Pons (tissue), 1 donor: Measurements from ENCODE around the gene PAGE4.

Experiments used
- DNase-seq: peaks from one replicate; pipeline ENCODE4 v3.0.0-alpha.2; 2016; ENCODE audit warnings: low spot score

Gene PAGE4, protein sequence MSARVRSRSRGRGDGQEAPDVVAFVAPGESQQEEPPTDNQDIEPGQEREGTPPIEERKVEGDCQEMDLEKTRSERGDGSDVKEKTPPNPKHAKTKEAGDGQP

DNA sequence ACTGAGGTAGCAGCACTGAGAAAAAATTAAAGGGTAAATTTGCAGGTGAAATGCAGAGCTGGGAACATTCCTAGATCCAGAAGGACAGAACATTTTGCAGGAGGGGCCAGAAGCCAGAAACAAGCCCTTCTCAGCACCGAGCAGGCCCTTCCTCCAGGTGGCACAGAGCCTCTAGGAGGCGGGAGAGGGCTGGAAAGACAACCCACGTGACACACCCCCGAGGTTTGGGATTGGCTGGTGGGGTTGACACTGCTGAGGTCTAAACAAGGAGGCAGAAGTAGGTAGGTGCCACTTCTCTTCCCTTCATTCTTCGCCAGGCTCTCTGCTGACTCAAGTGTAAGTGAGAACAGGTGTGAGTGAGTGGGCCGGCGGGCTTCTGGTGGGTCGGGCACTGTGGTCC lies at the start of gene PAGE4:
PAGE4 (plus strand) TSS at position 288 of the 400 bp plus-strand sequence. CDS start 1,126 bp downstream, outside the sequence.
- DNase-seq, result no peak

DNA sequence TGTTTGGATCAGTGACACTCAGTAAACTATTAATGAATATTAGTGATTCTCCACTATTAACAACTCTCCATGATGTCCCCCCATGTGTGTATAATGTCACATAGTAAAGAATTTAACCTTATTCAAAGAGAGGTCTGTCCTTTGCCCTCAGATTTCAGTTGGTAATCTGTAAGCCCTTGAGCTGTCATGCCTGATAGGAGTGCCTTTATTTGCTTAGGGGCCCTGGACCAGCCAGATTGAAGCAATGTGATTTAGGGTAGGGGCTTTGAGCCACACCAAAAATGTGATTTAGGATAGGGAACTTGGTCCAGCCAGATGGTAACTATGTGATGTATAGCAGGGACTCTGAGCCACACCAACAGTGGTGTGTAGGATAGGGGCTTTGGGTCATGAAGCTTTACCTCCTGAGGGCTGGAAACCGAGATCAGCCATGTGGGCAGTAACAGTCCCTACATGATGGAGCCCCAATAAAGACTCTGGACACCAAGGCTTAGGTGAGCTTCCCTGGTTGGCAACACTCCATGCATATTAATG lies 44.3 kb upstream of the PAGE4 start:
- DNase-seq, result no peak

DNA sequence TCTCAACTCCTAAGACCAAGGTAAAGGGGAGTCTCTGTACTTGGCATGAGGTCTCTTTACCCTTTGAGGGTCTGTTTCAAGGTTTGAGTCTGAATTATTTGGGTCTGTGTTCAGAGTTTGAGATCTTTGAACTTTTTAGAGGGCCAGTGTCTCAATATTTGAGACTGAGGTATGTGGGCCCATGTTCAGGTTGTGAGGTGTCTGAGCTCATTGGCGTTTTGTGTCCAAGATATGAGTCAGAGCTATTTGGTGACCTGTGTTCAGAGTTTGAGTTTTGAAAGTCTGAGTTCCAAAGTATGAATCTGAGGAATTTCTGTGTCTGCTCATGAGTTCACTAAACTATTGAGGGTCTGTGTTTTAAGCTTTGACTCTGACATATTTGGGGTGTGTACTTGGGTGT lies 36.7 kb upstream of the PAGE4 start:
- DNase-seq, result no peak

DNA sequence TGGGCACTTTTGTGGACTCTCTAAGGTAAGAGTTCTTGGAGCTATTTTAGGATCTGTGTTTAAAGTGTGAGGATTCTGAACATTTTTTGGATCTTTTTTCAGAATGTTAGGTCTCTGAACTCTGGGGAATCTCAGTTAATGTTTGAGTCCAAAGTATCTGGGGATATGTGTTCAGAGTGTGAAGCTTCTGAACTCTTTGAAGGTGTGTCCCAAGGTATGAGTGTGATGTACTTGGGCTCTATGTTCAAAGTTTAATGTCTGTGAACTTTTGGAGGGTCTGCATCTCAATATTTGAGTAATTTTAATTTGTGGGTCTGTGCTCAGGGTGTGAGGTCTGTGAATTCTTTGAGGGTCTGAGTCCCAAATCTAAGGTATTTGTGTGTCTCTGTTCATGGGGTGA lies 35.4 kb upstream of the PAGE4 start:
- DNase-seq, result no peak

DNA sequence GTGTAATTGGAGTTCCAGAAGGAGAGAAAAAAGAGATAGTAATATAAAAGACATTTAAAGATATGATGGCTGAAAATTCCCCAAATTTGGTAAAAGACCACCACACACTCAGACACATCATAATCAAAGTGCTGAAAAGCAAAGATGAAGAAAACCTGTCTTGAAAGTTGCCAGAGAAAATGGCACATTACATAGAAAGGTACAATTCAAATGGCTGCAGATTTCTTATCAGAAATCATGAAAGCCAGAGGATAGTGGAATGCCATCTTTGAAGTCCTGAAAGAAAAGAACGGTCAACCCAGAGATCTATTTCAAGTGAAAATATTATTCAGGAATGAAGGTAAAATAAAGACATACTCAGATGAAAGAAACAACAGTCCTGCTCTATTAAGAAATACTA lies 29.3 kb upstream of the PAGE4 start:
- DNase-seq, result no peak

DNA sequence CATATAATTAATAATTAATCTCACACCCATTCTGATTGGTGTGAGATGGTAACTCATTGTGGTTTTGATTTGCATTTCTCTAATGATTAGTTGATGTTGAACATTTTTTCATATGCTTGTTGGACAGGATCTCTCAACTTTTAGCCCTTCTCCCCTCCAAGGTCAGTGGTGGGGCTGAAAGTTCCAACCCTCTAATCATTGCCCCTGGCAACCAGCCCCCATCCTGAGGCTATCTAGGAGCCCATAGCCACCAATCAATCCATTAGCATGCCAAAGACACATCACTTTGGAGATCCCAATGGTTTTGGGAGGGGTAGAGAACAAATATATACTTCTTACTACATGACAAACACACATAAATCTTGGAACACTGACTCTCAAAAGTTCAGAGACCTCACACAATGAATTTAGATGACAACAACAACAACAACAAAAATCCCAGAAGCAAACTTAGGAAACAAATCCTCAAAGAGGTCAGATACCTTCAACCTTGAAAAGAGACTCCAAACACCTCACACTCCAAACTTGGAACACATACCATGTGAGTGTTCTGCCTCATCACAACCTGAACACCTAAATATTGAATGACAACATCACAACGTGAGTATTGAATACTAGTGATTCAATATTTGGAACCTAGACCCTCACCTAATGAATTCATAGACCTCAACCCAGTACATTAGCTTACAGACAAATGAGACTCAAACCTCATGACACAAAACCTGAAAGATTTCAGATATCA lies 19.0 kb upstream of the PAGE4 start:
- no peak for DNase-seq

DNA sequence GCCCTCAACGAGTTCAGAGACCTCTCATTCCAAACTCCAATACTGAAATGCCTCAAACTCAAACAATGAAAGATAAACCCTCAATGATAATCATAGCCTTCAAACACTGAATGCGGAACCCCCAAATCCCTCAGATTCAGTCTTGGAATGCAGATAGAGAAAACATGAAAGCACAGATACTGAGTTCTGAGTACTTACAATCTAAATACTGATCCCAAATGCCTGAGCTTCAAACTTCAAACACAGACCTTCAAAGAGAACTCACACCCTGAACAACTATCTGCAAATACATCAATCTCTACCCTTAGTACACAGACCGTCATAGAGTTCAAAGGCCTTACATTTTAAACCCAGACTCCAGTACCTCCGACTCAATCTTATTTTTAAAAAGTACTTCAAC lies 16.9 kb upstream of the PAGE4 start:
- no peak for DNase-seq

DNA sequence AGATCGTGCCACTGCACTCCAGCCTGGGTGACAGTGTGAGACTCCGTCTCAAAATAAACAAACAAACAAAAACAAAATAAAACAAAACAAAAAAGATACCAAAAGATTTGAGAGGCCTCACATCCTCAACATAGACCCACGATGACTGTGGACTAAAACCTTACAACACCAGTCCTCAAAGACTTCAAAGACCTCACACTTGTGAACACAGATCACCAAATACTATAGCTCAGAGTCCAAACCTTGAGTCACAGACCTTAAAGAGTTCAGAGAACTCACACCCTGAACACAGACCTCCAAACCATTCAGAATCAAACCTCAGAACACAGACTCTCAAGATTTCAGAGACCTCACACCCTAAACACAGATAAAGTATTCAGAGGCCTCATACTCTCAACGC lies 12.7 kb upstream of the PAGE4 start:
- DNase-seq, result no peak

DNA sequence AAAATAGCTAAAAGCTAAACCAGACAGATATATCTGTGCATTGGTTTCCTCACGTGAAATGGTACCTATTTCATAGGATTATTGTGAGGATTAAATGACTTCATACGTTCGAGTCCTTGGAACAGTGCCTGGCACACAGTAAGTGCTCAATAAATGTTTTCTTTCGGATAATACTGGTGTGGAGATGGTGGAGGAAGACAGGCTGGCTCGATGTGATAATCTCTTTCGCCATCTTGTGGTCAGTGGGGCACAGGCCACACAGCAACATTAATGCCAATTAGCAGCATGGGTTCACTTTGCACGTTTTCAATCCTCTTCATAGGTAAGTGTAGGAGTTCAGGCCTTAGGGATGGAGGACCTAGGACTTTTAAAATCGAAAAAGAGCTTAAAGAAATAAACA lies 9.3 kb downstream of the PAGE4 start:
- peak; percentile 16 for DNase-seq

DNA sequence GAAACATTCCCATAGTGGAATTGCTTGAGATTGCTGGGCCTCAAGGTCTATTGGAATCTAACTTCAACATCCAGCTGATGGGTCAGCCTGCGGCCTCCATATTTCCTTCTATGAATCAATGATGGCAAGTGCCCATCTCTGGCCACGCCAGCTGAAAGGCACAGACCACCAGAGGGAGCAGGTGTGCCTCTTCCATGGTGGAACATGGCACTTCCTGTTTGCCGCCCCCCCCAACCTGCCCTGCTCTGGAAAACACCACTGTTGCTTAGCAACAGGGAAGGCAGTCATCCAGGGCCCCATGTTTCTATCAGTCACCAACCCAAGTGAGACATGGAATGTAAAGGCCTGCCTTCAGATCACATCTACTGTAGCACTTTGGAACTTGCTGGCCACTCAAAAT lies 11.6 kb downstream of the PAGE4 start:
- DNase-seq, result peak; percentile 16

DNA sequence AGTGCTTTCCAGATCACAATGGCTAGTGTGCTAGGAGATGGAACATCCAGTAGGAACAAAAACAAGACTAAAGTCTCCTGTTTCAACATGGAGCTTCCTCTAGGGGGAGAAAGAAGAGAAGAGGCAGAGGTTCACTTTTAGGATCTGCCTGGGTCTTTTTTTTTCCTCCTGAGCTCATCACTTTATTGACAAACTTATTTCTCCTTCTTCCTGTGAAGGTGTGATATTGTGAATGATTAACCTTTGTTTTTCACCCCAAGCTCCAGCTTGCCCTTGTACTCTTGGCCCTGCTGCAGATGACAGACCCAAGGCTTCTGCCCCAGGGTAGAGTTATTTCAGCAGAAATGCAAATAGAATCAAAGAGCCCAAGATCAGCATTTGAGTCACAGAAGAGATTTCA lies 13.5 kb downstream of the PAGE4 start:
- no peak for DNase-seq

DNA sequence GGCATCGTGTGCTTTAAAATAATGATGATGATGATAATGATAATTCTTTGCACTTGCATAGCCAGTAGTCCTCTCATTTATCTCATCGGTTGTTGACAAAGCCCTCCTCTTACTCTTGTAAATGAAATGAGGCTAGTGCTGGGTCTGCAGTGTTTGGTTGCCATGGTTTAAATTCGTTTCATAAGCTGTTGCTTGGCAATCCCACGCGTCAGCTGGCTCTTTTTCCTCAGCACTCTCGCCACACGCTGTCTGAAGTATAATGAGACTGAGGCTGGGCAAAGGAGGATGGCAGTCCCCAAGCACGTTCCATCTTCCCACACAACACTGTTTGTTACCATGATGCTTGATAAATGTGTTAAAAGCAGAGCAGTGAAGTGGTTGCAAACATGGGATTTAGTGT lies 15.5 kb downstream of the PAGE4 start:
- DNase-seq, result peak; percentile 29

DNA sequence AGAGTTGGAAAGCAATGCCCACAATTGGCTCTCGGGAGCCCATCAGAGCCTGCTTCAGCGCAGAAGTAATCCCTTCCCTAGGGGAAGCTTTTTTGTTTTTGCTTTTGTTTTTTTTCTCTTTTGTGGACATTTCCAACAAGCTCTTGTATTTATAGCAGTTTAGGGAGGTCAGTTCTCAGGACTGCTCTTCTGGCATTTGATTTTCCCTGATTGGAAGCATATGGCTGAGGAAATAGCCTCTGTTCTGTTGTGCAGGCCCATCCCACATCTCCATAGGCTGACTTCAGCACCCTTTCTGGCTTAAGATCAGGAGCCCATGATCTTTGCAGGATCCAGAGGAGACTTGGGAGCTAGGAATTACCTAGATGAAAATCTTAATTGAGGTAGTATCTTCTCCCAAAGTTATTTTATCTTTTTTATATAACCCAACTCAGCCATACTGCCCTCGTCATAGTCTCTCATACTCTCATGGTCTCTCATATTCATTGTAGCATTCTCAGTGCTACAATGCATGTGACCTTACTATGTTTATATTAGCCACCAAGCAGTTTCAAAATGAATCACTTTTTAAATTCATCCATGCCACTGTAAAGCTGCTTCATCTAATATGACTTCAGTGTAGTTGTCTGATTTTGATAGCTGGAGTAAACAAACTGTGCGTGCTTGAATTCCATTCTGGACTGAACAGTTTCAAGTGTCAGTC lies 16.7 kb downstream of the PAGE4 start:
- DNase-seq, result no peak

DNA sequence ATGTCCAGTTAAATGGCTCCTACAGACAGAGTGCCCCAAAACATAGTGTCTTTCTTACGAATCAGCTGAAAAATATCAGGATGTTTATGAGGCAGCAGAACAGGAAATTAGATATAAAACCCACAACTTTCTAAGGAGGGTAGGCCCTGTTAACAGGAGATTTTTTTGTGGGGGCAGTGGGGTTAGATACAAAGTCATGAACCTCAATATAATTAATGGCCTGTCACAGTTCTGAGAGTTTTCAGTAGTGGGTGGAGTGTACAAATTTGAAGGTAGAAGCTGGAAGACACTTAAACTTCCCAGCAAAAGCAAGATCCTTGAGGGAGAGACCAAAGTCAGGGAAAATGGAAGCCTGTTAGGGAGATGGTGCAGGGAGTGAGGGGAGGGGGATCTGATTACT lies 17.4 kb downstream of the PAGE4 start:
- no peak for DNase-seq

DNA sequence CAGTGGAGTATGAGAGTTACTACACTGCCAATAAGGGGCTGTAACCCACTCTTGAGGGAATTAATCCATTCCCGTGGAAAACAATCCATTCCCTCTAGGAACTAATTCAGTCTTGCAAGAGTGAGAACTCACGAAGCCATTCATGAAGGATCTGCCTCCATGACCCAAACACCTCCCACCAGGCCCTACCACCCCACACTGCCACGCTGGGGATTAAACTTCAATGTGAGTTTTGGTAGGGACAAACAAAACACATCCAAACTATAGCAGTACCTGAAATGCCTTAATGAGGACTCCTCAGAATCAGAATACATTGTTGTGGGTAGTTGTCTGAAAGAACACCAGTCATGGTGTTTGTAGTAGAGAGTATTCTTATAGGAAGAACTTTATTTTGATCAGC lies 19.2 kb downstream of the PAGE4 start:
- no peak for DNase-seq

DNA sequence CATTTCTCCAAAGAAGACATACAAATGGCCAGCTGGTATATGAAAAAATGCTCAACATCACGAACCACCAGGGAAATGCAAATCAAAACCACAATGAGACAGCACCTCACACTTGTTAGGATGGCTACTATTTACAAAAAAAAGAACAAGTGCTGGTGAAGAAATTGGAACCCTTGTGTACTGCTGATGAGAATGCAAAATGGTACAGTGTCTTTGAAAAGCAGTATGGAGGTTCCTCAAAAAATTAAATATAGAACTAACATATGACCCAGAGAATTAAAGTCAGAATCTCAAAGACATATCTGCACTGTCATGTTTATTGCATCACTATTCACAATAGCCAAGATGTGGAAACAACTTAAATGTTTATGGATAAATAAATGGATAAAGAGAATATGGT lies 20.9 kb downstream of the PAGE4 start:
- no peak for DNase-seq

DNA sequence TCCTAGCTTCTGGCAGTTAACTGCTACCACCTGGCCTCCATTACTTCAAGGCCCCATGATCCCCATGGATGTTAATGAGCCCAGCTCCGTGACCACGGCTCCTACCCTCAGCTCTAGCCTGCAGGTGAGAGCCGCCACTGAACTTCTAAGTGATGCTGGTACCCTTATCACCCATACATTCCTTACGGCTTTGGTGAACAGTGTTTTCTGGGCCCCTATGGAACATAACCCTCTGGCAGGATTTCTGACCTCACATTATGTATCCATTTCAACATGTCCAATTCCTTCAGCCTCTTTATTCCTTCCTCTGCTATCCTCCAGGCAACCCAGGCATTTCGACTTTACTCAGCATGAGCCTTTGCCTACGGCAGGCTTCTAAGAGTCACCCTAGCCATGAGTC lies 24.6 kb downstream of the PAGE4 start:
- no peak for DNase-seq

DNA sequence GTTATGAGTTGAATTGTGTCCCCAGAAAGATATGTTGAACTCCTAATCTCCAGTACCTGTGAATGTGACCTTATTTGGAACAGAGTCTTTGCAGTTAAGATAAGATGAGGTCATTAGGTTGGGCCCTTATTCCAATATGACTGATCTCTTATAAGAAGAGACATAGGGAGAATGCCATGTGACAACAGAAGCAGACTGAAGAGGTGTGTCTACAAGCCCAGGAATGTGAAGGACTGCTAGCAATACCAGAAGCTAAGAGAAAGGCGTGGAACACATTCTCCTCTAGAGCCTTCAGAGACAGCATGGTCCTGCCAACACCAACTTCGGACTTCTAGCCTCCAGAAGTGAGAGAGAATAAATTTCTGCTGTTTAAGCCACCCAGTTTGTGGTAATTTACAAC lies 27.7 kb downstream of the PAGE4 start:
- DNase-seq, result no peak

DNA sequence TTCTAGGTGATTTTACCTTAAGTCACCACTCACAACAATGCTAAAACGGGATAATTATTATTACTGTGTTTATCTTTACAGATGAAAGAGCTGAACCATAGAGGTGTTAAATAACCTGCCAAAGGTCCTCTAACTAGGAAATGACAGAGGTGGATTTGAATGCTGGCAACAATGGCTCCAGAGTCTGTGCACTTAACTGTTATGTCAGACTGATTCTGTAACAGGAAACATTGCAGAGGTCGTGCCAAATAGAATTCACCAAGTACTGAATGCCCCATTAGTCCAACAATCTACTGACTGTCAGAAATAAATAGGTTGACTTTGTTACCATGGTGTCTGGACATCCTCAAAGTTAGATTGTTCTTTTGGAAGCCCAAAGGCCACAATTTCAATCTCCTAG lies 29.2 kb downstream of the PAGE4 start:
- DNase-seq, result no peak

DNA sequence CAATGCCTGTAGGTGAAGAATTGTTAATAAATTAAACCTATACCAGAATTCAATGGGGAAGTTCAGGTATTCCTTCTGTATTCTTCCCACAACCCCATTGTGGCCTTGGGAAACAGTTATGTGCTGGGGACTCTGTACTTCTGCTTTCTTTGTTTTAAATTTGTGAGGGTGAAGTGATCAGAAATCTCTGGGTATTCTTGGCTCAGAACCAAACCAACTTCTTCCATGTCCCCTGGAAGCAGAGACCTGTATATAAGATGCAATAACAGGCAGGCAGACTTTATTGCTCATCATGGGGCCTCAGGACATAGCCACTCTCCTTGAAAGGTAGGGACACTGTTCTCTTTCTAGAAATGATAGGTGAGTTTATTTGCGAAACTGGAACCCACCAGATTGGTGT lies 30.4 kb downstream of the PAGE4 start:
- no peak for DNase-seq

DNA sequence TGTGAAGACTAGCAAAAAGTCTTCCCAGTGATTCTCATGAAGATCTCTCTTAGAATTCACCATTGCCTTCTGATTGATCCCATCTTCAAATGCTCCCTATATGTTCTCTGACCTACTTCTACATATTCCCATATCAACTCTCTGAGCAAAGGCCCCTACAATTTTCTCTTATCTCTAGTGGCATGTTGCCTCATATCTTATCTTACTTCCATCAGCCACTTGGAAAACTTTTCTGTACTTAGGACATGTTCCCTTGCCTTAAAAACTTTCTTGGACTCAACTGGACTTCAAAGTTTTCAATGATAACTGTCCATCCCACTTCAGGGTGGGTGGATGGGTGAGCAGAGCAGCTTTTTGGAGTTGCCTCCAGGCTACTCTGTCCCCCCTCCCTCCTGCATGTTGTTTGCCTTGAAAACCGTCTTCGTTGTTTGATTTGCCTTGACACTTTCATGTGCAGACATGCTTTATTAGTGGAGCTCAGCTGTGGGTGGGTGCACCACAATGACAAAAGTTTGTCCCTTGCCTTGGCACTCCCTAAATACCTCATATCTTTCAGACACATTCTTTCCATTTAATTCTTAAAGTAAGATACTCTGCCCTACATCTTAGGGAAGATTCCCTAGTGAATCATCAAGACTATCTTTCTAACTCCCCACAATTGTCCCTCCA lies 31.9 kb downstream of the PAGE4 start:
- no peak for DNase-seq

DNA sequence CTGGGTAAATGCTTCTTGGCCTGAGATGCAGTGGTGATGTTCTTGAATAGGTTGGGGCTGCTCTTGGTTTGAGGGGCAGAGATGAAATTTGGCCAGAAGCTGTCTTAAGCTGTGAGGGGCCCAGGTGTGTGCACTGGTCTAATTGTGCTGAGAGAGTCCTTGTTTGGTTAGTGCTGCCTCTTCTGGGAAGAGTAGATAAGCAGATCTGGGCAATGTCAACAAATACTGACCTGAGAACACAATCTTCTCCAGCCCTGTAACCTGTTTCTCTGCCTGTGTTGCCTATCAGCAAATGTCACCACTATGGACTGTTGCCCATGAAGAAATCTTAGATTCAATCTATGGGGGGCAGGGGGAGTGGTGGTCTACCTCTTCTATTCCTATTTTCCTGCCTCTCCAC lies 33.0 kb downstream of the PAGE4 start:
- no peak for DNase-seq

DNA sequence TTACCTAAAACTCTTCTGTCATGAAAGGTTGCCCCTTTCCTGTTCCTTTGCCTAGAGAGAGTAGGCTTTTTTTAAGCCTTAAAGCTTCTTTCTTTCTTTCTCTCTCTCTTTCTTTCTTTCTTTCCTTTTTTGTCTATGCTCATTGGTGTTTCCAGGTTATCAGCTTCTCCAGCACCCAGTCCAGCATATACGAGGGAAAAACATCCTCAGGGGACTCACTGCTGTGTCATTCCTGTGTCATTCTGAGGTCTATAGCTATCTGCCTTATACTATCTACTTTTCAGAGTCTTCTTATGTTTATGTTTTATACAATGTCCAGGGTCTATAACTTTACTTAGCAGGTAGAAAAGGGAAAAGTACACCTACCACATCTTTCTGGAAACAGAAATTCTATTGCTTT lies 39.6 kb downstream of the PAGE4 start:
- DNase-seq, result no peak
